NCI-H82 (cell line): ENCODE data around the gene PDP2.
A peak's percentile ranks its signal among the peaks of the same experiment; 100 is the strongest.
"Not testable (repeated sequence)": the region's sequence is repeated elsewhere in the genome, so short reads cannot be mapped to it uniquely, and the experiment has no call there.

Experiments
- DNase-seq: peaks from one replicate; lab custom pipeline; 2025; lab: John Stamatoyannopoulos, UW

Gene PDP2

GRCh38 chr16:66853261-66854139 lies 26.8 kb upstream of the PDP2 start:
- no peak for DNase-seq

- DNase-seq, result no peak
These were observed 24.1 kb upstream of the PDP2 start for GRCh38 chr16:66856184-66856730.

GRCh38 chr16:66856801-66857200 lies 23.5 kb upstream of the PDP2 start:
- DNase-seq, result no peak

- no peak for DNase-seq
These were observed 22.9 kb upstream of the PDP2 start for GRCh38 chr16:66857437-66857836.

GRCh38 chr16:66858740-66859396 lies 21.4 kb upstream of the PDP2 start:
- no peak for DNase-seq

GRCh38 chr16:66859397-66860068 lies 20.8 kb upstream of the PDP2 start:
- DNase-seq, result no peak

- no peak for DNase-seq
These were observed 18.2 kb upstream of the PDP2 start for GRCh38 chr16:66862023-66862520.

- no peak for DNase-seq
These were observed 16.6 kb upstream of the PDP2 start for GRCh38 chr16:66863707-66864106.

- no peak for DNase-seq
These were observed 10.9 kb upstream of the PDP2 start for GRCh38 chr16:66869424-66869823.

GRCh38 chr16:66871363-66871762 lies 9.0 kb upstream of the PDP2 start:
- not testable (repeated sequence) for DNase-seq

- DNase-seq, result no peak
These were observed 8.5 kb upstream of the PDP2 start for GRCh38 chr16:66871840-66872239.

- DNase-seq, result no peak
These were observed 7.8 kb upstream of the PDP2 start for GRCh38 chr16:66872559-66872942.

GRCh38 chr16:66872943-66873684 lies 7.2 kb upstream of the PDP2 start:
- DNase-seq, result peak; percentile 87

GRCh38 chr16:66873685-66874055 lies 6.6 kb upstream of the PDP2 start:
- DNase-seq, result no peak

GRCh38 chr16:66874079-66874775 lies 6.1 kb upstream of the PDP2 start:
- no peak for DNase-seq

GRCh38 chr16:66878067-66878466 lies 2.2 kb upstream of the PDP2 start:
- no peak for DNase-seq

GRCh38 chr16:66881014-66881417 lies 701 bp downstream of the PDP2 start:
- peak; percentile 49 for DNase-seq

- DNase-seq, result no peak
These were observed 1.2 kb downstream of the PDP2 start for GRCh38 chr16:66881560-66881959.

GRCh38 chr16:66881964-66882508 lies 1.7 kb downstream of the PDP2 start:
- no peak for DNase-seq

- DNase-seq, result no peak
These were observed 2.4 kb downstream of the PDP2 start for GRCh38 chr16:66882702-66883101.

- no peak for DNase-seq
These were observed 5.2 kb downstream of the PDP2 start for GRCh38 chr16:66885491-66885890.
